SKM-1 treated with dmso at 0.1 percent for 144 hours (cell line): ENCODE data around the gene PRKCZ.
"Not testable (repeated sequence)": the region's sequence is repeated elsewhere in the genome, so short reads cannot be mapped to it uniquely, and the experiment has no call there.

Experiments
- DNase-seq: peaks from one replicate; lab custom pipeline; 2025; ENCODE audit not compliant: unreplicated experiment; lab: John Stamatoyannopoulos, UW

The PRKCZ gene

DNA sequence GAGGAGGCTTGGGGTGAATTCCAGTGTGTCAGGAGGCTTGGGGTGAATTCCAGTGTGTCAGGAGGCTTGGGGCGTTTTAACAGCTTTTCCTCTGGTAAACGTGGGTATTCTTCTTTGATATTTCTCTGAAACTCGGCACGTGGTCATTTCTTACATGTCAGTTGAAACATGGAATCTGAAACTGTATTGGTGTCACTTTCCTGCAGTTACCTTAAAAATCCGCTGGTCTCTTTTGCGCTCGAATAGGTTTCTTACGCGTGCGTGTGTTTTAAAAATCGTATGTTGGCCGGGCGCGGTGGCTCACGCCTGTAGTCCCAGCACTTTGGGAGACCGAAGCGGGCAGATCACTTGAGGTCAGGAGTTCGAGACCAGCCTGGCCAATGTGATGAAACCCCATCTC lies 33.5 kb downstream of the PRKCZ start:
- no peak for DNase-seq

DNA sequence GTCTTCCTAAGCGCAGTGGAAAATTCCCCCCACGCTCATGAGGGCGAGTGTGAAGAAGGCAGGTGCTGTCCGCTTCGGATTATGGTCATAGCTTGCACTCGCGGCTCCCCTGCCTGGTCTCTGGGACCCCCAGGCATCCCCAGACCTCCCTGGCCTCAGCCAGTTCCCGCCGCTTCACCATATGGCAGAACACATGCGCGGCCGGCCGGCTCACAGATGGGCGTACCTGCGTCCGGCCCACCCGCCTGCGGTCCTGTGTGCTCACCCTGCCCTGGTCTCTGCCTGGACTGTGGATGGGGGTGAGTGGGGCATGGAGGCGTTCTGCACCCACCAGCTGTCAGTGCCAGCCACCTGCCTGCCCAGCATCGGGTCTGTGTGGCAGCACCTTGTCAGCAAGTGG lies 34.1 kb downstream of the PRKCZ start:
- DNase-seq = no peak

DNA sequence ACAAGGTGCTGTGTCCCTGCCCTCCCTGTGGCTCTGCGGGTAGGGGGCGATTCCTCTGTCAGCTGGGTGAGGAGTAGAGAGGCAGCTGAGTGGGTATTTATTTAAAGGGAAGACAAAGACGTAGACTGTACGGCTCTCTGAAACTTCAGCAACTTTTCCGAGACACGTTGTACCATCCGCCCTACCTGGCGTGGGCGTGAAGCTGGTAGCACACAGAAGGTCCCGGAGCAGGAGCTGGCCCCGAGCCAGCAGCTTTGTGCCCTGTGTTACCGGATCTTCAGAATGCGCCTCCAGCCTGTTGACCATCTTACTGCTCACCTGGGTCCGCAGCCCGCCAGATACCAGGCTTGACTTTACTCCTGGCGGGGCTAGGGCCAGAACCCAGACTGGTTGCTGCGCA lies 34.9 kb downstream of the PRKCZ start:
- no peak for DNase-seq

GRCh38 chr1:2086446-2087078 lies 36.4 kb downstream of the PRKCZ start:
- DNase-seq = no peak

GRCh38 chr1:2087766-2088165 lies 37.6 kb downstream of the PRKCZ start:
- no peak for DNase-seq

DNA sequence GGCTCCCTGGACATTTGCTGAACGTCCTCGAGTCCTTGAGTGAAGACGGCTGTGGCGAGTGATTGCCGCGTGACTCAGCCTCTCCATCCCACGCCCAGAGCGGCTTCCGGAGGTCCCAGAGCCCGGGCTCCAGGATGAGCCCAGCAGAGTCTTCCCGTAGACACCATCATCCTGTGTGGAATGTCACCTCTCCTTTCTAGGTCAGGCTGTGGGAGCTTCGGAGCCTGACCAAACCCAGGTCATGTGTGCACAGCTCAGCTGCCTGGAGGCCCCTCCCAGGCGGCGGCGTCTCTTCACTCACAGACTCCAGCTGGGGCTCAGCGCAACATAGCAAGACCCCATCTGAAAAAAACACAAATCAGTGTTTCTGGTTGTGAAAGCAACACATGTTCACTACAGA lies 38.2 kb downstream of the PRKCZ start:
- DNase-seq = no peak

- no peak for DNase-seq
These were observed 38.8 kb downstream of the PRKCZ start for GRCh38 chr1:2089051-2089450.

GRCh38 chr1:2090216-2090890 lies 40.1 kb downstream of the PRKCZ start:
- DNase-seq = no peak

DNA sequence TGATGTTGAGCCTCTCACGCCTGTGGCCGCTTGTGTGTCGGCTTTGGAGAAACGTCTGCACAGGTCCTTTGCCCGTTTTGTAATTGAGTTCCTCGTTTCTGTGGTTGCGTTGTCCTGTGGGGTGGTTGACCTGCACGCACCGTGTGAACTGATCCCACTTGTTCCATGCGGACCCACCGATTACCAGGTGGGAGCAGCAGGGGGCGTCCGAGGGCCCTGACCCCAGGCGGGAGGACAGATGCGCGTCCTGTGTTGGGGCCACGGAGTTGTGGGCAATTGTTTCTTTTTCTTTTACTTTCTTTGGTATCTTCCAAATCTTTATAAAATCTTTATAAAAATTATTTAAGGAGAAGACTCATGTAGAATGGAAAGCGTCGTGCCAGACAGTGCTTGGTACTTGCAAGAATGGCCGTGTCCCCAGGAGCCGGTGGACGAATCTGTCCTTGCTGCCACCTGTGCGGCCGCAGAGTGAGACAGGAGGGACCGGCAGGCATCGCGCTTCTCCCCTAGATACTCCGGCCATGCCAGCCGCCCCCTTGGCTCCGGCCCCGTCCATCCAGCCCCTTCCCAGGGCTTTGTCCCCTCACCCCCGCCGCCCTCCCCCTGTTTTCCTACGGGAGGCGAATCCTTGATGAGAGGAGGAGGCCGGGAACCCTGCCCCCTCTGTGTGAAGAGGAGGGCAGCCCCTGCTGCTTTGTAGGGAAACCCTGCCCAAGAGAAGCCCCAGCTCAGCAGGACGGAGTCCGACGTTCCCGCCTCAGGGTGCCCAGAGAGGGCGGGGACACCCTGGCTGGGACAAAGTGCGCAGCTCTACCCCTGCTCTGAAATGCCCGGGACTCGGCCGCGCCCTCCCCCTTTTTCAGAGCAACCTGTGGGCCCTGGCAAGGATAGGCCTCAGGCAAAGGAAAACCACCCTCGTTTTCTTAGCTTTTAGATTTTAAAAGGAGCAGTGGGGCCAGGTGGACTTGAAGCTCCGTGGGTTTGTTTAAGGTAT lies 41.7 kb downstream of the PRKCZ start:
- DNase-seq = peak; percentile 90

GRCh38 chr1:2093055-2093454 lies 42.8 kb downstream of the PRKCZ start:
- DNase-seq = no peak

DNA sequence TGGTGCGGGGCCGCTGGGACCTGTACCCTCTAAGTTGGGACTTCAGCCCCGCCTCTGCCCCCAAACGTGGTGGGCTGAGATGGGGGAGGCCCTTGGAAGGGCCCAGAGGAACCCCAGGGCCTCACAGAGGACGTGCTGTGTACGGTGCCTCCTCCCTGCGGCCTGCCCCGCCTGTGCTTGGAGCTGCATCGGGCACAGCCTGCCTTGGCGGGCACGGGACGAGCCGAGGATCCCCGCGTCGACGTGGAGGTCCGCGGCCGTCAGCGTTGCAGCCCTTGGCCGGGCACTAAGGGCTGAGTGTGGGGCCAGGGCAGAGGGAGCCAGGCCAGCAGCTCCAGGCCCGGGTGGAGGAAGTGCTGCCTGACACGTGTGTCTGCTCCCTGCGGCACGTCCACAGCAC lies 43.4 kb downstream of the PRKCZ start:
- no peak for DNase-seq

- not testable (repeated sequence) for DNase-seq
These were observed 44.3 kb downstream of the PRKCZ start for GRCh38 chr1:2094269-2095158.

GRCh38 chr1:2095394-2095793 lies 45.2 kb downstream of the PRKCZ start:
- DNase-seq = no peak

- DNase-seq = no peak
These were observed 45.9 kb downstream of the PRKCZ start for GRCh38 chr1:2095981-2096736.

DNA sequence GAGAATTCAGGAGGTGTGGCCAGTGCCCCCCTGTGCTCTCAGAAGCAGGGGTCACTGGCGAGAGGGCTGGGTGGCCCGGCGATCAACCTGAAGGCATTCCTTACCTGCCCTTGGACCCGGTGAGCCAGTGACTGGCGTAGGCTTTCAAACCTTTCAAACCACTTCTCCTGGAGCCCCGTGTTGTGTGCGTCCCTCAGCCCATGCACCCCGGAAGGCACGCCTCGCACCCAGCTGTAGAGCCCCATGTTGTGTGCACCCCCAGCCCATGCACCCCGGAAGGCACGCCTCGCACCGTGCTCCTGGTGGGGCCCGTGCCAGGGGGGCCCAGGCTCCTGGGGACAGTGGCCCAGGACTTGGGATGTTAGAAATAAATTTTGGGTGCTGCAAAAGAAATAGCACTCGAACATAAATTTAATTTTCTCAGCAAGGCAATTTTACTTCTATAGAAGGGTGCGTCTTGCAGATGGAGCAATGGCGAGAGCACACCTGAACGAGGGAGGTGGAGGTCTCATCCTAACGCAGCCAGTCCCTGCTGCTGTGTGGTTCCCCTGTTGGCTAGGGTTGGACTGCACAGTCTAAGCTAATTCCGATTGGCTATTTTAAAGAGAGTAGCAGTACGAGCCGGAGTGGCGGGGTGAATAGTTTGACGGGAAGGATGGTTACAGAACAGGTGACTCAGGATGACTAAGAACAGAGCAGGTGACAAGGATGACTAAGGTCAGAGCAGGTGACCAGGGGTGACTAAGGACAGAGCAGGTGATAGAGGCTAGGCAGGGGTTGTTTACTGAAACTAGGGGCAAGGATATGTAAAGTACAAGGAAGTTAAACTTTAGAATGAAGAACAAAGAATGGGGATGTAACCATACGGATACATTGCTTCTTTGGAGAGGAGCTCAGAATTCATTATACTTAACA lies 47.4 kb downstream of the PRKCZ start:
- DNase-seq = no peak

DNA sequence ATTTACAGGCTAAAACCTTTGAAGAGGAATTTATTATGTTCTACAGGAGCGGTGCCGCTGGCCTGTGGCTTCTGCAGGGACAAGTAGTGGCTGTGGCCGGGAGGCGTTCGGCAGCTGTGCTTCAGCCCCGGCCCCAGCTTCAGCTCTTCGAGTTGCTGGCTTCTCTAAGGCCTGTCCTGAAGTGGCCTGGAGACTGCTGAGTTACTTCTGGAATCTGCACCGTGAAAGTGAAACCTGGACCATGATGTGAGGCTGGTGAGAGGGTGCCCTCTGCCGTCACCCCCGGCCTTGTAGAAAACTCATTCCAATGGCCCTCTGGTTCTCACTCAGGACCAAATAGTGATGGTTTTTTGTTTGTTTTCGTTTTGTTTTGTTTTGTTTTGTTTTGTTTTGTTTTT lies 48.1 kb downstream of the PRKCZ start:
- DNase-seq = no peak

DNA sequence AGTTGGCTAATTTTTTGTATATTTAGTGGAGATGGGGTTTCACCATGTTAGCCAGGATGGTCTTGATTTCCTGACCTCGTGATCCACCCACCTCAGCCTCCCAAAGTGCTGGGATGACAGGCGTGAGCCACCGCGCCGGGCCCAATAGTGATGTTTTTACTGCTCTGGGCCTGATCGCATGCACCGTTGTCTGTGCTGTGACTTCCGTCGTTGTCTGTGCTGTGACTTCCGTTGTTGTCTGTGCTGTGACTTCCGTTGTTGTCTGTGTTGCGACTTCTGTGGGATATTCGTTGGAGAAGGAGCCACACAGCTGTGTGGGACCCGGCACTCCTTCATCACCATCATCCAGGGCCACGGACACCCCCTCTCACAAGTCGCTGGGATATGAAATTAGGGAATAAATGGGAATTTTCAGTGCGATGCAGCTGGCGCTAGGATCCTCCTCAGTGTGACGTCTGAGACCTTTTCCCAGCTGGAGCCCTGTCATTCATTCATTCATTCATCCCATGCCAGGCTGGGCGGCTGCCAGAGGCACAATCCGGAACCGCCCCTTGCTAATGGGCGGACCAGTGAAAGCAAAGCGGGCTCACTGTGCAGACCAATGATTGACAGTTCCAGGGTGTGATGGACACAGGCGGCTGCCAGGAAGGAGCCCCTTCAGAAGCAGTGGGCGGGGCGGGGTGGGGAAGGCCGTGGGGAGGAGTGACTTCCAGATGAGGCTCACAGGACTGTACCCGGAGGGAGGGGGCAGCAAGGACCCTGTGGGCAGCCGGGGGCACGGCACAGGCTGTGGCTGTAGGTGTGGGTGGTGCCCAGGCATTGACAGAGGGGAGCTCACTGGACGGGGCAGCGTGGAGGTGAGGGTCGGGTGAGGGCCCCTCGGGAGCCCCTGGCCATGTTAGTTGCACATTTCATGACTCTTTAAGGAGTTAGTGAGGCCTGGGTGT lies 48.9 kb downstream of the PRKCZ start:
- DNase-seq = no peak
